HepG2 (cell line): ENCODE measurements around the gene ERO1A. TPM values are rescaled to one million over a fixed set of nuclear protein-coding genes. Genes with fewer than 3 reads are reported as not detected.

ENCODE experiments used
- ATAC-seq: fragments of 200-7000 bp; cut with Tn5 transposase; 3 replicates; pipeline ENCODE4 v1.9.1; 2020; ENCODE audit warnings: mild to moderate bottlenecking, moderate library complexity
- BruUV-seq: library from RNA; stranded (reverse); fragments of 400-500 nt; replicated peaks from 2 replicates; lab custom pipeline; 2021; lab: Mats Ljungman, UMichigan
- CTCF ChIA-PET: fragments of 300-600 bp; formaldehyde crosslinking; extraction: SDS; loops from one replicate; lab custom pipeline; 2021; ENCODE audit warnings: low total read pairs, inconsistent platforms, low intra/inter-chr PET ratio; lab: Yijun Ruan, JAX
- POLR2A ChIA-PET: fragments of 350-600 bp; sonication (Branson Sonifier 250); formaldehyde crosslinking; loops from one replicate; lab custom pipeline; 2020; ENCODE audit warnings: antibody characterized with exemption, inconsistent platforms; lab: Yijun Ruan, JAX
- DNase-seq: peaks from one replicate; pipeline ENCODE4 v3.0.0-alpha.2; 2015; ENCODE audit warnings: low spot score
- FAIRE-seq: peaks from 3 replicates; lab custom pipeline; 2011; peaks lifted over from hg19 to GRCh38; lab: Jason Lieb, UNC
- H2AFZ ChIP-seq: one replicate; pipeline ENCODE4 v1.6.1; 2011; ENCODE audit warnings: low read length, inconsistent platforms
- H3K27ac ChIP-seq: fragments of 300-600 bp; 3 replicates; pipeline ENCODE4 v1.8.0; 2011; ENCODE audit warnings: mixed run types, mild to moderate bottlenecking, mixed read lengths, low read length, inconsistent platforms; ENCODE audit not compliant: insufficient read depth; ENCODE audit errors: extremely low read length
- H3K27me3 ChIP-seq, 2 experiments: fragments of 200-600 bp in 1 of 2; 2 replicates in 1 of 2; 3 replicates in 1 of 2; pipeline versions ENCODE4 v1.6.0 to v1.8.0; 2011; ENCODE audit warnings: low read length in 2 of 2, mild to moderate bottlenecking in 2 of 2, moderate library complexity in 2 of 2, inconsistent platforms in 1 of 2; ENCODE audit not compliant: insufficient read depth in 2 of 2, control insufficient read depth in 1 of 2
- H3K36me3 ChIP-seq, 2 experiments: fragments of 200-600 bp in 1 of 2; replicated peaks in 1 of 2; 2 replicates in 1 of 2; 3 replicates in 1 of 2; pipeline versions ENCODE4 v1.5.1 to v1.8.0; 2011; ENCODE audit warnings: low read length in 2 of 2, inconsistent platforms in 1 of 2; ENCODE audit not compliant: insufficient read depth in 2 of 2, control insufficient read depth in 1 of 2
- H3K4me1 ChIP-seq: 2 replicates; pipeline ENCODE4 v1.5.1; 2012; ENCODE audit warnings: low read length, inconsistent platforms; ENCODE audit not compliant: insufficient read depth
- H3K4me2 ChIP-seq: 2 replicates; pipeline ENCODE4 v1.6.0; 2011; ENCODE audit warnings: low read depth, low read length, inconsistent platforms
- H3K4me3 ChIP-seq, 3 experiments: fragments of 200-600 bp in 1 of 3; sonication (generic), shearing (Covaris generic) in 1 of 3; replicated peaks in 1 of 3; 2 replicates each; pipeline ENCODE4 v1.5.1; 2011 to 2016; ENCODE audit warnings: low read length in 3 of 3, inconsistent platforms in 2 of 3, low read depth in 2 of 3, mild to moderate bottlenecking in 2 of 3, control low read depth in 1 of 3, mixed read lengths in 1 of 3; ENCODE audit not compliant: insufficient read depth in 1 of 3
- H3K79me2 ChIP-seq: one replicate; pipeline ENCODE4 v1.6.1; 2011; ENCODE audit warnings: low read length, inconsistent platforms; ENCODE audit not compliant: insufficient read depth
- H3K9ac ChIP-seq: 2 replicates; pipeline ENCODE4 v1.6.0; 2011; ENCODE audit warnings: mild to moderate bottlenecking, low read depth, low read length, inconsistent platforms; ENCODE audit not compliant: insufficient read depth
- H3K9me3 ChIP-seq: 2 replicates; pipeline ENCODE4 v1.5.1; 2012; ENCODE audit warnings: mild to moderate bottlenecking, low read length
- H4K20me1 ChIP-seq: 2 replicates; pipeline ENCODE4 v1.6.0; 2011; ENCODE audit warnings: inconsistent platforms, mild to moderate bottlenecking, low read length, moderate library complexity; ENCODE audit not compliant: insufficient read depth
- ASH2L ChIP-seq: fragments of 300-600, 200-600 bp; sonication (generic); IDR thresholded peaks from 2 replicates; pipeline ENCODE4 v1.7.0; 2017; ENCODE audit warnings: low read depth, mild to moderate bottlenecking, moderate library complexity, mixed read lengths, low read length; ENCODE audit not compliant: insufficient read length
- ATF7 ChIP-seq, 2 experiments: fragments of 450-650 bp in 1 of 2; sonication (generic) in 1 of 2; formaldehyde crosslinking in 1 of 2; IDR thresholded peaks; 2 replicates each; pipeline versions ENCODE4 v1.4.0 to v1.6.1; 2016 to 2020; ENCODE audit warnings: antibody characterized with exemption in 1 of 2, mild to moderate bottlenecking in 1 of 2, missing genetic modification reagents in 1 of 2
- CREB1 ChIP-seq, 2 experiments: fragments of 450-650 bp in 1 of 2; IDR thresholded peaks; 2 replicates each; pipeline ENCODE4 v1.6.1; 2016 to 2017; ENCODE audit warnings: control low read depth in 1 of 2, mild to moderate bottlenecking in 1 of 2, missing compliant biosample characterization in 1 of 2, missing genetic modification characterization in 1 of 2
- CTCF ChIP-seq: sonication (generic); formaldehyde crosslinking; IDR thresholded peaks from 2 replicates; pipeline ENCODE4 v1.5.0; 2020; ENCODE audit warnings: mild to moderate bottlenecking, missing genetic modification reagents, moderate library complexity
- ERF ChIP-seq: IDR thresholded peaks from 2 replicates; pipeline ENCODE4 v1.6.1; 2018; ENCODE audit warnings: missing biosample characterization, missing genetic modification reagents
- SMARCC2 ChIP-seq: fragments of 450-650 bp; IDR thresholded peaks from 2 replicates; pipeline ENCODE4 v1.6.1; 2017; ENCODE audit warnings: antibody characterized with exemption, mild to moderate bottlenecking
- YEATS4 ChIP-seq: sonication (generic); formaldehyde crosslinking; IDR thresholded peaks from 2 replicates; pipeline ENCODE4 v1.4.0; 2020; ENCODE audit warnings: missing genetic modification reagents, borderline replicate concordance
- ZBTB25 ChIP-seq: IDR thresholded peaks from 2 replicates; pipeline ENCODE4 v1.6.1; 2018; ENCODE audit warnings: missing genetic modification reagents
- ZFP37 ChIP-seq: sonication (generic); formaldehyde crosslinking; IDR thresholded peaks from 2 replicates; pipeline ENCODE4 v1.4.0; 2020; ENCODE audit warnings: missing genetic modification reagents, borderline replicate concordance
- ZNF281 ChIP-seq: sonication (generic); formaldehyde crosslinking; IDR thresholded peaks from 2 replicates; pipeline ENCODE4 v1.4.0; 2020; ENCODE audit warnings: missing genetic modification reagents, borderline replicate concordance
- WGBS: methylation state at CpG from one replicate; pipeline ENCODE4 v1.1.6; 2017; ENCODE audit warnings: low lambda C conversion rate; 5-methylcytosine and 5-hydroxymethylcytosine counted together
- in situ Hi-C: cut with HindIII; loops from 2 replicates; pipeline ENCODE4 v1.10.0; 2017; ENCODE audit warnings: low pct_unique_long_range_greater_than_20kb; ENCODE audit not compliant: extremely low pct_ligation_motif_present
- intact Hi-C: fragments of 100-400 bp; cut with micrococcal nuclease; formaldehyde crosslinking; loops from one replicate; pipeline ENCODE4 v1.10.0; 2022; ENCODE audit not compliant: unreplicated experiment
- polyA plus RNA-seq, 8 experiments: library from polyadenylated mRNA; depleted of rRNA in 3 of 8; stranded (reverse) in 7 of 8; unstranded in 1 of 8; fragments of >200 nt; fragmentation: Illumina TruSeq in 4 of 8; extraction: Trizol in 4 of 8; gene quantifications; 2 replicates each; pipeline versions ENCODE4 v1.2.1 to v1.2.3, GENCODE V29; 2011 to 2016; ENCODE audit warnings: low read depth in 4 of 8, missing spikeins in 1 of 8, mixed read lengths in 1 of 8; ENCODE audit not compliant: insufficient read depth in 1 of 8
- total RNA-seq, 5 experiments: library from RNA; depleted of rRNA; stranded (reverse); fragments of >200 nt; fragmentation: Illumina TruSeq; extraction: Trizol; gene quantifications; 2 replicates each; pipeline ENCODE4 v1.2.3, GENCODE V29; 2016; ENCODE audit warnings: low read depth in 1 of 5

The ERO1A gene
- total and polyA plus RNA-seq, 2 of the 13 experiments (the other 11 are each of a cell fraction or from before 2014, with no cell fraction given), result 60.3 to 137 TPM

- TF ChIP-seq ZNF281 (CRISPR knock-in tag), result peak; percentile 27; the same call in 1 of the 2 replicates
- TF ChIP-seq YEATS4 (CRISPR knock-in tag), result no peak
- 0 out of 2 replicates have a peak, but pooled peaks have one; percentile 11 for TF ChIP-seq CTCF (CRISPR knock-in tag)
- no peak for TF ChIP-seq ERF (CRISPR knock-in tag)
- TF ChIP-seq SMARCC2, result no peak
- no peak for TF ChIP-seq ZBTB25 (CRISPR knock-in tag)
- TF ChIP-seq, all 625 proteins: peak for 9
Measured at GRCh38 chr14:52706286-52706685, 10.9 kb upstream of the ERO1A start (continued).

- no peaks in the 10 kb centered on the region; a peak in 1 of 5 replicates for H3K27me3 ChIP-seq
- no peak overlapping the region for H3K27ac ChIP-seq
- H2AFZ ChIP-seq, result no peak overlapping the region
- ChIA-PET POLR2A (interaction anchor here (0.7 kb wide), 1 partner anchor 52 kb away, joined by 3 read pairs; no protein-coding TSS in a partner anchor), CTCF (no interaction called here)
- H3K4me2 ChIP-seq, result no peak overlapping the region
- no peaks in the 10 kb centered on the region for H3K9me3 ChIP-seq
- H3K4me3 ChIP-seq, result no peak overlapping the region
- no peak for DNase-seq
- TF ChIP-seq ZFP37 (CRISPR knock-in tag) (no peak), ERF (CRISPR knock-in tag) (no peak), ATF7 (IDR thresholded peaks at IDR 0.05) (peak; percentile 76), ATF7 (CRISPR knock-in tag; IDR thresholded peaks at IDR 0.05) (no peak), CREB1 (IDR thresholded peaks at IDR 0.05) (peak; percentile 15; the same call in 1 of the 2 replicates), CREB1 (CRISPR knock-in tag; IDR thresholded peaks at IDR 0.05) (no peak), ASH2L (no peak)
- TF ChIP-seq, all 625 proteins: peak for 2
- BruUV-seq, result no TSS peak
- WGBS, result 96% methylated on average over 2 of the region's 2 CpGs
- intact Hi-C loops (no loop called here), in situ Hi-C loops (no loop called here)
- Histone ChIP-seq H3K9ac (no peak overlapping the region), H3K36me3 (peaks cover 0 to under 1% of the 10 kb centered on the region in 2 experiments; a peak in 1 of 5 replicates), H4K20me1 (no peaks in the 10 kb centered on the region; the same call in 1 of the 2 replicates), H3K79me2 (peaks cover 17% of the 10 kb centered on the region), H3K4me1 (peaks cover 48% of the 10 kb centered on the region)
- FAIRE-seq (no peak), ATAC-seq (no peak)
Measured at GRCh38 chr14:52703664-52704063, 8.3 kb upstream of the ERO1A start.
